GM18867 (cell line): ENCODE results near the gene MLLT3.

Experiments used
- ATAC-seq: cut with Tn5 transposase; IDR thresholded peaks from one replicate; pipeline ENCODE4 v1.9.1; 2021; ENCODE audit warnings: mild to moderate bottlenecking, moderate library complexity; ENCODE audit not compliant: unreplicated experiment

MLLT3 gene

GRCh38 chr9:20395651-20396050, 226.6 kb downstream of the MLLT3 start:
- no peak for ATAC-seq

- ATAC-seq = no peak
Measured at GRCh38 chr9:20394969-20395368, 227.3 kb downstream of the MLLT3 start.

GRCh38 chr9:20391208-20391607, 231.1 kb downstream of the MLLT3 start:
- ATAC-seq = no peak

GRCh38 chr9:20390400-20390799, 231.9 kb downstream of the MLLT3 start:
- no peak for ATAC-seq

GRCh38 chr9:20387062-20387461, 235.2 kb downstream of the MLLT3 start:
- no peak for ATAC-seq

GRCh38 chr9:20384642-20385041, 237.7 kb downstream of the MLLT3 start:
- no peak for ATAC-seq

- peak; percentile 47 for ATAC-seq
Measured at GRCh38 chr9:20382460-20383071, 239.7 kb downstream of the MLLT3 start.

- ATAC-seq = no peak
Measured at GRCh38 chr9:20380546-20380945, 241.8 kb downstream of the MLLT3 start.

GRCh38 chr9:20379804-20380225, 242.5 kb downstream of the MLLT3 start:
- no peak for ATAC-seq

- no peak for ATAC-seq
Measured at GRCh38 chr9:20378851-20379250, 243.4 kb downstream of the MLLT3 start.

GRCh38 chr9:20377790-20378189, 244.5 kb downstream of the MLLT3 start:
- no peak for ATAC-seq

GRCh38 chr9:20376731-20377375, 245.4 kb downstream of the MLLT3 start:
- peak; percentile 51 for ATAC-seq

GRCh38 chr9:20376042-20376441, 246.3 kb downstream of the MLLT3 start:
- ATAC-seq = no peak

GRCh38 chr9:20373263-20373662, 249.0 kb downstream of the MLLT3 start:
- peak; percentile 70 for ATAC-seq

GRCh38 chr9:20369391-20369790, 252.9 kb downstream of the MLLT3 start:
- ATAC-seq = no peak

- ATAC-seq = no peak
Measured at GRCh38 chr9:20367855-20368254, 254.4 kb downstream of the MLLT3 start.

- ATAC-seq = no peak
Measured at GRCh38 chr9:20364959-20365358, 257.3 kb downstream of the MLLT3 start.

- ATAC-seq = no peak
Measured at GRCh38 chr9:20363233-20363632, 259.1 kb downstream of the MLLT3 start.

- peak; percentile 83 for ATAC-seq
Measured at GRCh38 chr9:20361656-20362570, 260.4 kb downstream of the MLLT3 start.

GRCh38 chr9:20361229-20361628, 261.1 kb downstream of the MLLT3 start:
- no peak for ATAC-seq

- ATAC-seq = no peak
Measured at GRCh38 chr9:20358207-20358606, 264.1 kb downstream of the MLLT3 start.

- ATAC-seq = no peak
Measured at GRCh38 chr9:20357037-20357432, 265.3 kb downstream of the MLLT3 start.
